C1 segment of cervical spinal cord (tissue), 14 donors: ENCODE measurements around the gene PURA.

ENCODE experiments used
- DNase-seq, 14 donors: peaks; one replicate each; lab custom pipeline; 2025; lab: John Stamatoyannopoulos, UW

PURA gene

DNA sequence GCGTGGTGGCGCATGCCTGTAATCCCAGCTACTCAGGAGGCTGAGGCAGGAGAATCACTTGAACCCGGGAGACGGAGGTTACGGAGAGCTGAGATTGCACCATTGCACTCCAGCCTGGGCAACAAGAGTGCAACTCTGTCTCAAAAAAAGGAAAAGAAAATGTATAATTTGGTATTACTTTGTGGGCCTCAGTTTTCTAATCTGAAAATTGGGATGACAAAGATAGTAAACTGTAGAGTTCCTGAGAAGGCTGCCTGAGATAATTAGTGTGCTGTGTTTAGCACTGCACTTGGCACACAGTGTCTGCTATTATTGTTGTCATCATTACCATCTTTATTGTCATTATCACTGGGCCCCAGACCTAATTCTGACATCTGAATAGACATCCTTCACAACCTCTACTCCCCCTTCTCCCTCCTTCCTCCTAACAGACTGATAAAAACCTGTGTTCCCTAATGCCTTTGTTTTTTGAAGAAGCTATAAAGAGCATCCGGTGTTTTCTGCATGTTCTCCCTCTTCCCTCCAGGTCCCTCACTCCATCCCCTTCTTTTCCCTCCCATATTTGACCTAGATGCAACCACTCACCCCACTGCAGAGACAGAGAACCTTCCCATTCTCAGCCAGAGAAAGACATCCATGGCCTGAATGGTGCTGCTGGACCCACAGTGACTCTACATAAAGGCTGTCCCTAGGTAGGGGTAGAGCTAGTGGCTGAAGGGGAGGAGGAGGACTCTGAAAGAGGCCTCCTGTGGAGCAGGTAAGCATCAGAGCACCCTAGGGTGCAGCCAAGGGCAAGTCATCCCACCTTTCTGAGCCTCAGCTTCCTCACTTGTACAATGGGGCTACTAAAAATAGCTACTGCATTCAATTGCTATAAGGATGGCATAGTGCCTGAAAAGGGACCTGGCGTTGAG, 45.4 kb downstream of the PURA start:
- DNase-seq = no peak

- no peak for DNase-seq
These were observed 48.4 kb downstream of the PURA start for GRCh38 chr5:140162275-140162674.

DNA sequence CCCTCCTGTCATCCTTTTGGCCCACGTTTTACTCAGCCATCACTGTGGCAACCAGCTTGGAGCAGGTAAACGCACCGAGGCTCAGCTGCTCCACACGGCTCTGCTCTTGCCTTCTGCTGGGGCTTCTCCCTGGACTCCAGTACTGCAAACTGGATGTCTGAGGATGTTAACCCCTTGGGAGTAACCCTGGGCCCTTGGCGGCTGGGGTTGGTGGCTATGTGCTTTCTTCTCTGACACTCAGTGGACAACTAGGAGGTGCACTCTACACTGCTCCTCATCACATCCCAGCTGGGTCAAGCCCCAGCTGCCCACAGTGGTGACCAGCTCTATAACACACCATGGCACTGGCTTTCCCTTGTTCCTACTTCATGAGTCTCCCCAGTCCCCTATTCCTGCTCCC, 48.9 kb downstream of the PURA start:
- no peak for DNase-seq

- DNase-seq = no peak
These were observed 51.4 kb downstream of the PURA start for GRCh38 chr5:140165101-140165922.

DNA sequence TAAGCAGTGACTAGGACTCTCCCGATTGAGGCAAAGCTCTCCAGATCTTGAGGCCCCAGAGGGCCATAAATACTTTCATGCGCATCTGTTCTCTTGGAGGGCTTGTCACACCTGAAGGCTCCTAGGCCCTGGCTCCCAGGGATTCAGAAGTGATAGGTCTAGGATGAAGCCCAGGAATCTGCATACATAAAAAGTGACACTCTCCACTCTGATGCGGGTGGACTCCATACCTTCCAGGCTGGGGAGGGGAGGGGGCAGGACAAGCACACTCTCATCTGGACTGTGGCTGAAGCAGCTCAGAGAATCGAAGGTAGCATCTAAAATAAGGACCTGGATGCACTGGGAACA, 52.0 kb downstream of the PURA start:
- no peak for DNase-seq

DNA sequence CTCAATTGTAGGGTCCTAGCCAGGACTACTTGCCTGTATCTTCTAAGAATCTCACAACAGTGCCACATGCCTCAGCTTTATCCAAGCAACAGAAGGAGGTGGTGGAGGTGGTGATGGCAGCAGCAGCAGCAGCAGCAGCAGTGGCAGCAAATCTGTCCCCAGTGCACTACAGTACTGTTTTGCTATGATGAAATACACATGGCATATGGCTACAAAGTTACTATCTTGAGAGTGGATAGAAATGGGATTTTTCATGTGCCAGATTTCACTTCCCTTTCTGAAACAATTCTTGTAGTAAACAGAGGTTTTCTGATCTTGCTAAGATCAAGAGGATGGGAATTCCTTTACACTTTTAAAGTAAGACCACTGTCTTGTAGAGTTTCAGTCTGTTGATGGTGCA, 53.0 kb downstream of the PURA start:
- no peak for DNase-seq

DNA sequence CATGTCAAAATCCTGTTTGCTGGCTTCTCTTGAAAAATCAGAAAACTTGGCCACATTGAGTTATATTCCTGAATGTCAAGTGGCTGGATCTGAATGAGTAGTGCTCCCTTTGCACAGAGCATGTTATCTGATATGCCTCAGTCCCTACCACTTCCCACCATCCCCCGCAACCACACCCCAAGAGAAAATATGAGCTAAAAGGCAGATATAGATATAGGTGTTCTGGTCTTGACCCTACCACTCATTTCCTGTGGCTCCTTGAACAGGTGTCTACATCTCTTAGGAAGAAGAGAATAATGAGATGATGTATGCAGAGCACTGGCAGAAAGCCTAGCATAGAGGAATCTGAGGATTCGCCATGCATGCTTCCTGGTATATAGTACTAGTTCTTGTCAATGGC, 54.5 kb downstream of the PURA start:
- no peak for DNase-seq

DNA sequence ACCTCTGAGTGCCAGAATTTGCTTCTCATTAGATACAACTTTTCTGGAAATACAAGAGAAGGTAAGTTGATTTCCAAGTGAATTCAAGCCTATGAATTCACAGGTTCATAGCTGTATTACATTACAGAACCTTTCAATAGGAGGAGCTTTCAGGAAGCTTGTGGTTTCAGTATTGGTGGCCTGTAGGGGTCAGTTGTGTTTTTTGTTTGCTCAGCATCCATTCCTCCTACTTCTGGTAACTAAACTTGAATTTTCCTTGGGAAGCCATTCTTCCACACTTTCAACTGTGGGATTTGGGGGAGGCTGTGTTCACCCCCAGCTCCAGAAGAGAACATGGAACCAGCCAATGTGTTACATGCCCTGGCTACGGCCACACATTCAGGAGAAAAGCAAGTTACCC, 55.5 kb downstream of the PURA start:
- DNase-seq = no peak

- no peak for DNase-seq
These were observed 58.6 kb downstream of the PURA start for GRCh38 chr5:140172483-140172882.

GRCh38 chr5:140174014-140174413, 60.1 kb downstream of the PURA start:
- no peak for DNase-seq

DNA sequence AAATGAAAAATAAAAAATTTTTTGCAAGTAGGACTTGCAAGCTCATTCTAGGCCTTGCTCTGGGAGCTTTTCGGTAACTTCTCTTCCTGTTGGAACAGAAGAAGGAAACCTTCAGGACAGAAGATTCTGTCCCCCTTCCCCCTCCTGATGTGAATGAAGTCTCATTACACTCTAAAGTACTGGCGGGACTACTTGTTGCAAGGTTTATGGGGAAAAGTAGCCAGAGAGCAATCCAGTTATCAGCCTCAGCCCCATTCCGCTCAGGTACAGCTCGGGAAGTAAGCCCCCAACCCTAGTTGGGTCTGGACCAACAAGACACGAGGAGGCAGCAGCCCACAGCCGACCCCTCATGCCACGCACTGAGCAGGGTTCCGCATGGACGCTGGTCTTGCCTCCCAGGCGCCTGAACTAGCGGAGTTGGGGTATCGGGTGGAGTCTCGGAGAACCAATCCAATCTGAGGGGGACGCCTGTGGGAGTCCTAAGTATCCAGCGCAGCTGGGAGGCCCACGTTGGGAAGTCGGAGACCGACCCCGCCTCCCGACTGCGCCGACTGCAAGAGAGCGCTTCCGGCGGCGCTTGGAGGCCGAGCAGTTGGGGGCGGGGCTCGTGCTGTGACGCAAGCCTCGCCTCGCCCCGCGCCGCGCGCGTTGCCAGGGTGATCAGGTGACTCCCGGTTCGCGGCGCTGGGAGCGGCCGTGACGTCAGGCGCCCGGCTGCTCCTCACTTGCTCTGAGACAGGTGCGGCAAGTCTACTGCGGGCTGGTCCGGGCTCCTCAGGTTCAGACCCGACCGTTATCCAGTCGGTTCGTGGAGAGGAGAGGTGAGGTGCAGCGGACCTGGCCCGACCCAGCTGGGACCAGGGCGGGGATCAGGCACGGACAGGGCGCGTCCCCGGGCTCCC, 60.8 kb downstream of the PURA start, which contains the start of gene CYSTM1:
CYSTM1 (plus strand) TSS at position 724 of the 902 bp plus-strand sequence. CDS start 19,278 bp downstream, outside the sequence.
- DNase-seq = peak; percentile 61 to 91 (median 85)
